A673 (cell line): ENCODE measurements around the gene AGAP1. TPM values are rescaled to one million over a fixed set of nuclear protein-coding genes. Genes with fewer than 3 reads are reported as not detected.

Experiments
- BruUV-seq: library from RNA; stranded (reverse); fragments of 400-500 nt; replicated peaks from 2 replicates; lab custom pipeline; 2021; lab: Mats Ljungman, UMichigan
- CTCF ChIA-PET: fragments of 300-600 bp; sonication (Branson Sonifier 250); formaldehyde crosslinking; loops from one replicate; lab custom pipeline; 2022; ENCODE audit warnings: antibody characterized with exemption; lab: Charles Lee
- POLR2A ChIA-PET: fragments of 300-600 bp; sonication (Branson Sonifier 250); formaldehyde crosslinking; loops from one replicate; lab custom pipeline; 2022; ENCODE audit warnings: antibody characterized with exemption; ENCODE audit not compliant: low non-redundant PET; lab: Charles Lee
- DNase-seq: peaks from one replicate; pipeline ENCODE4 v3.0.0-alpha.2; 2015; ENCODE audit warnings: low spot score
- H3K27ac ChIP-seq: fragments of 200-600 bp; sonication (generic); 2 replicates; pipeline ENCODE4 v1.5.1; 2016; ENCODE audit warnings: mixed run types, low read depth, mild to moderate bottlenecking, mixed read lengths, antibody characterized with exemption, low read length; ENCODE audit not compliant: poor library complexity, severe bottlenecking
- H3K27me3 ChIP-seq: fragments of 200-600 bp; sonication (generic); replicated peaks from 2 replicates; pipeline ENCODE4 v1.6.1; 2017; ENCODE audit warnings: mixed run types, low read depth, mild to moderate bottlenecking, mixed read lengths, antibody characterized with exemption, low read length; ENCODE audit not compliant: insufficient read depth, poor library complexity
- H3K36me3 ChIP-seq: fragments of 200-600 bp; sonication (generic); 2 replicates; pipeline ENCODE4 v1.6.1; 2016; ENCODE audit warnings: mixed run types, mild to moderate bottlenecking, mixed read lengths, antibody characterized with exemption, low read length; ENCODE audit not compliant: insufficient read depth, poor library complexity, severe bottlenecking
- H3K4me1 ChIP-seq: fragments of 200-600 bp; sonication (generic); 2 replicates; pipeline ENCODE4 v1.6.1; 2017; ENCODE audit warnings: mixed run types, mild to moderate bottlenecking, mixed read lengths, antibody characterized with exemption, low read length; ENCODE audit not compliant: insufficient read depth, poor library complexity, severe bottlenecking
- H3K4me3 ChIP-seq: fragments of 200-600 bp; sonication (generic); 2 replicates; pipeline ENCODE4 v1.5.1; 2016; ENCODE audit warnings: low read depth, mixed run types, mild to moderate bottlenecking, mixed read lengths, low read length; ENCODE audit not compliant: poor library complexity, severe bottlenecking
- H3K9me3 ChIP-seq: fragments of 200-600 bp; sonication (generic); 2 replicates; pipeline ENCODE4 v1.6.1; 2016; ENCODE audit warnings: mixed run types, low read depth, mild to moderate bottlenecking, mixed read lengths, antibody characterized with exemption, low read length; ENCODE audit not compliant: poor library complexity, severe bottlenecking
- CTCF ChIP-seq: fragments of 300-800, 200-600 bp; sonication (generic); conservative IDR thresholded peaks from 2 replicates; pipeline ENCODE4 v1.5.1; 2017; ENCODE audit warnings: low read depth, mild to moderate bottlenecking, antibody characterized with exemption, low read length, moderate library complexity, mixed read lengths
- EZH2 ChIP-seq: fragments of 200-600 bp; sonication (generic); IDR thresholded peaks from 2 replicates; pipeline ENCODE4 v1.6.1; 2017; ENCODE audit warnings: borderline replicate concordance, low read depth, mild to moderate bottlenecking, mixed read lengths, antibody characterized with exemption, low read length; ENCODE audit not compliant: poor library complexity, severe bottlenecking
- intact Hi-C: fragments of 100-400 bp; cut with micrococcal nuclease; formaldehyde crosslinking; loops from one replicate; pipeline ENCODE4 v1.10.0; 2022; ENCODE audit not compliant: unreplicated experiment
- total RNA-seq: library from RNA; stranded (reverse); gene quantifications from 2 replicates; pipeline ENCODE4 v1.2.3, GENCODE V29; 2021

AGAP1 gene
- total RNA-seq, 1 experiment from 2014 or later: 25.3 TPM

- H3K9me3 ChIP-seq: no peaks in the 10 kb centered on the region
- H3K4me1 ChIP-seq: no peaks in the 10 kb centered on the region
- H3K27me3 ChIP-seq: no peaks in the 10 kb centered on the region
- POLR2A ChIA-PET: no interaction called here
- TF ChIP-seq CTCF (no peak), EZH2 (no peak)
- H3K36me3 ChIP-seq: no peaks in the 10 kb centered on the region
- no TSS peak for BruUV-seq
- no peak for DNase-seq
- H3K4me3 ChIP-seq: no peak overlapping the region
- intact Hi-C loops: no loop called here
- H3K27ac ChIP-seq: no peak overlapping the region
- CTCF ChIA-PET: no interaction called here
Measured at GRCh38 chr2:235917506-235917905, 423.7 kb downstream of the AGAP1 start.

DNA sequence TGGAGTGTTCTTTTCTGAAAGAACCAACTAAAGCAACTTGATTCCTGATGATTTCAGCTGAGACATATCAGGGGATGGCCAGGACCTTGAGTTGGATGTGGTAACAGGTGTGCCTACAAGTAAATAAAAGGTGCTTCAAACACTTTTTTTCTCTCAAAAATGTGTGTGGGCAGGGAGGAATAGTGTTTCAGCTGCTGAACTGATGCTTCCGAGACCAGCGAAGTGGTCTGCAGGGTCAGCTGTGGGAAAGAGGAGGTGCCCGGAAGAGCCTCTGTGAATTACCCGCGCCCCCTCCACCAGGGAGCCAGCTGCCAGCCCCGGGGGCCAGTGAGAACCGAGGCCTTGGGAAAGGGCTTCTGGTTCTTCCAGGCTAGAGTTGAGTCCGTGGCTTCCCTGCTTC, 425.0 kb downstream of the AGAP1 start:
- Histone ChIP-seq H3K27ac (no peak overlapping the region), H3K36me3 (no peaks in the 10 kb centered on the region), H3K27me3 (no peaks in the 10 kb centered on the region), H3K4me3 (no peak overlapping the region), H3K9me3 (no peaks in the 10 kb centered on the region), H3K4me1 (no peaks in the 10 kb centered on the region)
- no TSS peak for BruUV-seq
- intact Hi-C loops: no loop called here
- no peak for TF ChIP-seq CTCF
- no peak for TF ChIP-seq EZH2
- POLR2A ChIA-PET: no interaction called here
- CTCF ChIA-PET: no interaction called here
- no peak for DNase-seq

DNA sequence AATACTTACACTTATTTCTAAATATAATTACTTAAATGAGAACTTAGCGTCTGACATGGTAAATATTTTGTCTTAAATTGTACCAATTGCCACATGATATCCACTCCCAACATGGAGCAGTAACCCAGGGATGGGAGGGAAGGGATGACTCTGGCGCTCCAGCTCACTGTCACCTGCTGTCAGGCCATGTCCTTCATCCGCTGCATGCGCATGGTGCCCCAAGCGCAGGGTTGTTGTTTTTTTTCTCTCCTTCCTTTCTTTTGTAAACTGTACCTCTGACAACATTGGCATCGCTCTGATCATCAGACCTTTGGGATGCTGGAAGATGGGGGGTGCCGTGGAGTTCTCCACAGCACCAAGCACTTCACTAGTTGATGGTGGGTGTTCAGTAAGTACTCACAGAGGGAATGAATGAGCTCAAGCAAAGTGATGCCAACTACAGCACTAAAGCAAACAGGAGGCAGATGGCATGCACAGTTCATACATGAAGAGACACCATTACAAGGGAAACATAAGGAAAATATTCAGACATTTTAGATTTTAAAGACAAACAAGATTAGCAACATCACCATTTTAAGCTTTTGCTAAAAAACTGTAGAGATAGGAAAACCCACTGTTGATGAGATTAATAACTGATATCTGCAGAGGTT, 426.5 kb downstream of the AGAP1 start:
- BruUV-seq: no TSS peak
- H3K36me3 ChIP-seq: no peaks in the 10 kb centered on the region
- ChIA-PET POLR2A (no interaction called here), CTCF (no interaction called here)
- intact Hi-C loops: no loop called here
- H3K27me3 ChIP-seq: no peaks in the 10 kb centered on the region
- H3K27ac ChIP-seq: no peak overlapping the region
- TF ChIP-seq EZH2 (no peak), CTCF (no peak)
- no peak for DNase-seq
- H3K4me3 ChIP-seq: no peak overlapping the region
- no peaks in the 10 kb centered on the region for H3K9me3 ChIP-seq
- no peaks in the 10 kb centered on the region for H3K4me1 ChIP-seq
